DND-41 (cell line): ENCODE results near the gene CTAG2.
A peak's percentile ranks its signal among the peaks of the same experiment; 100 is the strongest.
"Not testable (repeated sequence)": the region's sequence is repeated elsewhere in the genome, so short reads cannot be mapped to it uniquely, and the experiment has no call there.

Experiments
- ATAC-seq: fragments of 200-7000 bp; cut with Tn5 transposase; 3 replicates; pipeline ENCODE4 v1.9.1; 2021; ENCODE audit warnings: low read depth; ENCODE audit not compliant: insufficient read depth
- DNase-seq: peaks from one replicate; pipeline ENCODE4 v3.0.0-alpha.2; 2020
- H2AFZ ChIP-seq: 2 replicates; pipeline ENCODE4 v1.6.0; 2012; ENCODE audit warnings: low read depth, low read length
- H3K27ac ChIP-seq: 2 replicates; pipeline ENCODE4 v1.5.1; 2012; ENCODE audit warnings: low read length, inconsistent platforms
- H3K27me3 ChIP-seq: fragments of 200-600 bp; sonication (generic); 2 replicates; pipeline ENCODE4 v1.6.0; 2012; ENCODE audit warnings: low read length, mild to moderate bottlenecking, inconsistent platforms; ENCODE audit not compliant: insufficient read depth, poor library complexity
- H3K36me3 ChIP-seq: 2 replicates; pipeline ENCODE4 v1.5.1; 2012; ENCODE audit warnings: low read length, inconsistent platforms; ENCODE audit not compliant: insufficient read depth
- H3K4me1 ChIP-seq: 2 replicates; pipeline ENCODE4 v1.5.1; 2012; ENCODE audit warnings: mild to moderate bottlenecking, low read length; ENCODE audit not compliant: insufficient read depth
- H3K4me2 ChIP-seq: 2 replicates; pipeline ENCODE4 v1.6.0; 2012; ENCODE audit warnings: mild to moderate bottlenecking, moderate library complexity, low read length, inconsistent platforms; ENCODE audit not compliant: insufficient read depth
- H3K4me3 ChIP-seq, 2 experiments: fragments of 200-600 bp in 1 of 2; shearing (Covaris generic) in 1 of 2; 2 replicates each; pipeline ENCODE4 v1.5.1; 2012 to 2016; ENCODE audit warnings: inconsistent platforms in 2 of 2, low read length in 2 of 2, mild to moderate bottlenecking in 2 of 2, low read depth in 1 of 2, moderate library complexity in 1 of 2
- H3K79me2 ChIP-seq: 2 replicates; pipeline ENCODE4 v1.6.0; 2012; ENCODE audit warnings: low read length, inconsistent platforms; ENCODE audit not compliant: insufficient read depth
- H3K9ac ChIP-seq: 2 replicates; pipeline ENCODE4 v1.6.0; 2012; ENCODE audit warnings: low read depth, mild to moderate bottlenecking, inconsistent platforms, low read length, moderate library complexity
- H3K9me3 ChIP-seq: 2 replicates; pipeline ENCODE4 v1.5.1; 2012; ENCODE audit warnings: low read length, moderate library complexity, mild to moderate bottlenecking, inconsistent platforms; ENCODE audit not compliant: insufficient read depth, severe bottlenecking
- H4K20me1 ChIP-seq: 2 replicates; pipeline ENCODE4 v1.6.0; 2012; ENCODE audit warnings: low read length; ENCODE audit not compliant: insufficient read depth
- CTCF ChIP-seq: IDR thresholded peaks from 2 replicates; pipeline ENCODE4 v1.5.1; 2012; ENCODE audit warnings: borderline replicate concordance, low read length, moderate library complexity, mild to moderate bottlenecking; ENCODE audit not compliant: poor library complexity, severe bottlenecking; ENCODE audit errors: extremely low read depth
- EZH2 ChIP-seq: IDR thresholded peaks from 3 replicates; pipeline ENCODE4 v1.6.1; 2012; ENCODE audit warnings: borderline replicate concordance, low read depth, mild to moderate bottlenecking, moderate library complexity, low read length, inconsistent platforms; ENCODE audit not compliant: severe bottlenecking

Gene CTAG2

DNA sequence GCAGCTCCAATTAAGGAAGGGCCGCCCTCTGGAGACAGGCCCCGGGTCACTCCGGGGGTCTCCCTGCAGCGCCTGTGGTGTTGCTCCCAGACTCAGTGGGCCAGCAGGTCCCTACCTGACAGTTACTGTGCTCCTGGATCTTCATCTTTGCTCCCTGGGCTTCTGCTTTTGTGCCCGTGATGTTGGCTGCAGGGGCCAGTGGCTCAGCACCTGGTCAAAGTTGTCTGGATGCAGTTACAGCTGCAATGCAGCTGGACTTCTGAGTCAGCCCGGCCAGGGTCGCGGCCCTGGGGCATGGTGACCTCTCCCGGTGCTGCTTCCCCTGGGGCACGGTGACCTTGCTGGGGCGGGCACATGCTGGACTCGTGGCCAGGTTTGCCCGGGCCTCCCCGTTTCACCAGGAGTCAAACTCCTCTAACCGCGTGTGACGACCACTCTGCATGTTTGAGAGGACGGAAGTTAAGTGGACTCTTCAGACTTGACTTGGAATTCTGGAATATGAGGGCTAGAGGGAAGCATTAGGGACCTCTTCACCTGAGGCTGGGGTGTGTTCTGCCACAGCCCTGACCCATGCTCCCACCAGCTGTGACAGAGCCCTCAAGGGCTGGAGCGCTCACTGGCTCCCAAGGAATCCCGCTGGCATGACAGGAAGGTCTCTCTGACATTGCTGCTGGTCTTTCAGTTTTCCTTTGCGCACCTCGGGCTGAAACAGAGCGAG is 3.7 kb downstream of the CTAG2 start:
- H3K79me2 ChIP-seq = no peaks in the 10 kb centered on the region
- TF ChIP-seq CTCF = no peak
- H3K9me3 ChIP-seq = no peaks in the 10 kb centered on the region
- no peaks in the 10 kb centered on the region for H3K36me3 ChIP-seq
- H3K4me3 ChIP-seq = no peak overlapping the region
- H3K9ac ChIP-seq = no peak overlapping the region
- ATAC-seq (no peak), DNase-seq (no peak)
- no peak overlapping the region for H2AFZ ChIP-seq
- no peak overlapping the region for H3K27ac ChIP-seq
- no peaks in the 10 kb centered on the region for H4K20me1 ChIP-seq
- no peaks in the 10 kb centered on the region for H3K27me3 ChIP-seq
- no peaks in the 10 kb centered on the region for H3K4me1 ChIP-seq
- H3K4me2 ChIP-seq = no peak overlapping the region

DNA sequence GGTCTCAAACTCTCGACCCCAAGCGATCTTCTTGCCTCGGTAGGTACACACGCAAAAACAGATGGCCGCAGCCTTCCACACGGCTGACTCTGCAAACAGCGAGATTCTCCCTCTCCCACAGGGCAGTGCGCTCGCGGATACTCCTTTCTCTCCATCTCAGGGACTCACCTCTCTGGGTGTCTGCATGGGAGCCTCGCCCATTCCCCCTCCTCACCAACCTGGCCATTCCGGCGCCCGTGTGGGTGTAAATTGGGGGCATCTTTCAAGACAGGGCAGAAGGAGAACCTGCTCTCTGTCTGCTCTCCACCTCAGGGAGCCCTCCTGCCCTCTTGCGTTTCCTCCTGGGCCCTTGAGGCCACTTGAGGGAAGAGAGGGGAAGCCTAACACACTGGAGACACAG is 4.4 kb downstream of the CTAG2 start:
- no peak for ATAC-seq
- Histone ChIP-seq H3K36me3 (no peaks in the 10 kb centered on the region), H3K9me3 (no peaks in the 10 kb centered on the region), H3K4me3 (no peak overlapping the region), H3K4me1 (no peaks in the 10 kb centered on the region), H4K20me1 (no peaks in the 10 kb centered on the region), H3K9ac (no peak overlapping the region), H3K79me2 (no peaks in the 10 kb centered on the region), H3K27me3 (no peaks in the 10 kb centered on the region), H3K4me2 (no peak overlapping the region), H2AFZ (no peak overlapping the region), H3K27ac (no peak overlapping the region)
- no peak for DNase-seq
- TF ChIP-seq EZH2 = no peak
- TF ChIP-seq CTCF = no peak

- not testable (repeated sequence) for H3K79me2 ChIP-seq, DNase-seq, H3K27me3 ChIP-seq, H3K4me1 ChIP-seq, H3K27ac ChIP-seq, H4K20me1 ChIP-seq, H3K4me3 ChIP-seq, H3K4me2 ChIP-seq, H3K36me3 ChIP-seq, H3K9ac ChIP-seq, H3K9me3 ChIP-seq, H2AFZ ChIP-seq
- peak; percentile 86 for ATAC-seq
Measured at GRCh38 chrX:154645745-154646378, 7.5 kb downstream of the CTAG2 start.

- not testable (repeated sequence) for H3K9me3 ChIP-seq, H3K27ac ChIP-seq, H3K4me2 ChIP-seq, H3K4me3 ChIP-seq, H3K4me1 ChIP-seq, H3K27me3 ChIP-seq, H4K20me1 ChIP-seq, DNase-seq, ATAC-seq, H3K36me3 ChIP-seq, H3K79me2 ChIP-seq, H3K9ac ChIP-seq, H2AFZ ChIP-seq
Measured at GRCh38 chrX:154643708-154644107, 9.7 kb downstream of the CTAG2 start.

GRCh38 chrX:154641740-154642139 is 11.6 kb downstream of the CTAG2 start:
- H3K9me3 ChIP-seq, H3K79me2 ChIP-seq, H3K27ac ChIP-seq, H3K4me2 ChIP-seq, H2AFZ ChIP-seq, DNase-seq, H3K36me3 ChIP-seq, H3K9ac ChIP-seq, ATAC-seq, H3K4me1 ChIP-seq, H3K4me3 ChIP-seq, H4K20me1 ChIP-seq, H3K27me3 ChIP-seq: not testable (repeated sequence)

- not testable (repeated sequence) for H4K20me1 ChIP-seq, H3K4me1 ChIP-seq, H3K27me3 ChIP-seq, H3K36me3 ChIP-seq, H3K4me3 ChIP-seq, H3K27ac ChIP-seq, DNase-seq, H2AFZ ChIP-seq, H3K79me2 ChIP-seq, ATAC-seq, H3K4me2 ChIP-seq, H3K9me3 ChIP-seq, H3K9ac ChIP-seq
Measured at GRCh38 chrX:154633661-154634060, 19.7 kb downstream of the CTAG2 start.
